HFF-Myc (cell line): ENCODE measurements around the gene MYCBP2.

ENCODE experiments used
- DNase-seq: peaks from one replicate; pipeline ENCODE4 v3.0.0-alpha.2; 2011; ENCODE audit warnings: low read depth; ENCODE audit errors: extremely low read depth
- H3K4me3 ChIP-seq: replicated peaks from 2 replicates; pipeline ENCODE4 v1.5.1; 2011; ENCODE audit warnings: low read depth, mild to moderate bottlenecking, control low read depth, low read length
- CTCF ChIP-seq: IDR thresholded peaks from 2 replicates; pipeline ENCODE4 v1.5.1; 2012; ENCODE audit warnings: mild to moderate bottlenecking, low read depth, low read length, control low read depth; ENCODE audit errors: missing control alignments

The MYCBP2 gene

DNA sequence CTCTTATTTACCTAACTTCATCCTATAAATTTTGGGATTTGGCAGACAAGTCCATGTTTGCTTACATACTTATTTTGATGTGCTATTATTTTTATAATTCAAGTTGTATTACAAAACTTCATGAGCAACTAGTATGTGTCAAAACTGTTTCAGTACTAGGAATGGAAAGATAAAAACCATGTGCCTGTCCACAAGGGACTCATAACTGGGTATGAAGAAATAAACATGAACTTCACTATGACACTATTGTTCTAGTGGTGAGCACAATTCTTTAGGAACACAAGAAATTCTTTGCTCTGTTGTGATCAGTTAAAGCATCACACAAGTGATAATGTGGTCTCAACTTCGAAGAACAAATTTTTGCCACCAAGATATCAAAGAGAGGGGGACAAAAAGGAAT is 202.5 kb downstream of the MYCBP2 start:
- no peak overlapping the region for H3K4me3 ChIP-seq
- TF ChIP-seq CTCF: no peak
- no peak for DNase-seq

DNA sequence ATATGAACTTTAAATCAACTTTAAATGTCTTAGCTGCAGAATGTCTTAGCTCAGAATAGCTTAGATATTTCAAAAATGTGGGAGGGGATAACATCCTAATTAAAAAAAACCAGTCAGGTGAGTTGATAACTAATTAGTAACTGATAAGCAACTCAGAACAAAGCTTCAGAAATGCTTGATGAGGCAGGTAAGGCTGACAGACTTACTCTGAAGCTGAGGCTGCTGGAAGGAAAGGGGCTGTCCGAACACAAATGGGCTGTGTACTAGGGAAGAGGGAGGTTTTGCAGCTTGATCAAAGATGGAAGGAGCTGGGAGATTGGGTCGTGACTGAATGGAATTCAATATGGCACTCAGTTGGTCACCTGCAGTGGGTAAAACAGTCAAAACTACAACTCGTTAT is 208.8 kb downstream of the MYCBP2 start:
- H3K4me3 ChIP-seq: no peak overlapping the region
- no peak for TF ChIP-seq CTCF

DNA sequence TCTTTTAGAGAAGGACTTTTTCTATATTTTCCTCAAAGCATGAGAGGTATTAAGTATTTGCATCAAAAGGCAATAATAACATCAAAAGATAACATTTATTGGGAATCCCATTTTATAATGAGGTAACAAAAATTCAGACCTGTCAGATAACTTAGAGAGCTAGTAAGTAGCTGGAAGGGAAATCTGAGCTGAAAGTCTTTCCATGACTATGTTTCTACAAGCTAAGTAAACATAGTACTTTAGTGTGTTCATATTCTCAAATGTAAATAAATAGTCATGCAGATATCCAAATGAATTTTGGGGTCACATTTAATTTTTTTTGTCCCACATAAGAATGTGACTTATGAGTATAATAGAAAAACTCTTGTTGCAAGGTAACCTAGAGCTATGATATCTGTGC is 212.6 kb downstream of the MYCBP2 start:
- no peak for TF ChIP-seq CTCF
- H3K4me3 ChIP-seq: no peak overlapping the region
- DNase-seq: no peak

More for the DNA sequence above, 208.8 kb downstream of the MYCBP2 start:
- DNase-seq: no peak

GRCh38 chr13:77113496-77113895 is 213.4 kb downstream of the MYCBP2 start:
- TF ChIP-seq CTCF: no peak
- DNase-seq: no peak
- no peak overlapping the region for H3K4me3 ChIP-seq

DNA sequence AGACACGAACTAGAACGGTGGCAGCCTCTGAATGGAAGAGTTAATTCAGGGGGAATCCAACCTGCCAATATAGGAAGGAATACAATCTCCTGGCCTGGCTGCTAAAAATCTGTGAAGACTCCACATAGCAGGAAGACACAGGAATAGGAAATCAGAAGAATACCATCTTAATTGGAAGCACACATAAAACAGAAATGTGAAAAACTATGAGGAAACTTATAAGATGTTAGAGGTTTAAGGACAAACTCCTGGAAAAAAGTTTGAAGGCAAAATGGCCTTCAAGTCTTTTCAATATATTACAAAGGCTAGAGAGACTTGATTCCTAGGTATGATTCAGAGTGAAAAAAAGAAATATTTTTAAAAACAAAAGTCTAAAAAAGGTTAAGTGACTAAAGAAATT is 221.8 kb downstream of the MYCBP2 start:
- no peak overlapping the region for H3K4me3 ChIP-seq
- no peak for DNase-seq
- no peak for TF ChIP-seq CTCF

GRCh38 chr13:77099415-77099814 is 227.5 kb downstream of the MYCBP2 start:
- no peak for DNase-seq
- no peak for TF ChIP-seq CTCF

GRCh38 chr13:77095288-77095687 is 231.6 kb downstream of the MYCBP2 start:
- no peak for TF ChIP-seq CTCF
- H3K4me3 ChIP-seq: no peak overlapping the region
- no peak for DNase-seq

More at GRCh38 chr13:77099415-77099814, 227.5 kb downstream of the MYCBP2 start:
- no peak overlapping the region for H3K4me3 ChIP-seq
